ENCODE measurements around the gene TULP4.

The TULP4 gene

GRCh38 chr6:158544428-158544827 lies 232.2 kb downstream of the TULP4 start:
- H2AK5ac ChIP-seq (ENCODE audit: low read length) = no peak overlapping the region
- no peaks in the 10 kb centered on the region for H3K4me1 ChIP-seq (ENCODE audit: control insufficient read depth, low read depth, low read length)
- no peak overlapping the region for H3K23ac ChIP-seq (ENCODE audit: low read length)
- H3K79me2 ChIP-seq (ENCODE audit: control insufficient read depth, insufficient read depth, low read length) = no peaks in the 10 kb centered on the region
- H4K5ac ChIP-seq (ENCODE audit: low read length) = no peak overlapping the region
- no peak overlapping the region for H2BK5ac ChIP-seq (ENCODE audit: low read length)
- H3K27ac ChIP-seq (ENCODE audit: low read depth, low read length) = no peak overlapping the region
- no peak overlapping the region for H3K4ac ChIP-seq (ENCODE audit: low read depth, low read length)
- no peaks in the 10 kb centered on the region for H3K27me3 ChIP-seq (ENCODE audit: insufficient read depth, low read length, poor library complexity)
- no peak overlapping the region for H4K8ac ChIP-seq (ENCODE audit: low read depth, low read length)
- H3K79me1 ChIP-seq (ENCODE audit: low read length) = no peaks in the 10 kb centered on the region
- no peak overlapping the region for H3K18ac ChIP-seq (ENCODE audit: low read length)
- H3K4me3 ChIP-seq (ENCODE audit: low read length) = no peak overlapping the region
- no peak overlapping the region for H3K9ac ChIP-seq (ENCODE audit: low read length)
- no peak overlapping the region for H2BK120ac ChIP-seq (ENCODE audit: low read depth, low read length)
- H3K4me2 ChIP-seq (ENCODE audit: low read length) = no peak overlapping the region
- H3K56ac ChIP-seq (ENCODE audit: low read length) = no peak overlapping the region
- no peak overlapping the region for H2BK15ac ChIP-seq (replicated peaks; ENCODE audit: low read depth)
- WGBS (ENCODE audit: extremely low coverage, insufficient coverage, low lambda C conversion rate) = no CpG with 5 or more reads among the region's 12 CpGs
- no peak for DNase-seq
- H3K36me3 ChIP-seq (ENCODE audit: control insufficient read depth, insufficient read depth, low read length) = no peaks in the 10 kb centered on the region

DNA sequence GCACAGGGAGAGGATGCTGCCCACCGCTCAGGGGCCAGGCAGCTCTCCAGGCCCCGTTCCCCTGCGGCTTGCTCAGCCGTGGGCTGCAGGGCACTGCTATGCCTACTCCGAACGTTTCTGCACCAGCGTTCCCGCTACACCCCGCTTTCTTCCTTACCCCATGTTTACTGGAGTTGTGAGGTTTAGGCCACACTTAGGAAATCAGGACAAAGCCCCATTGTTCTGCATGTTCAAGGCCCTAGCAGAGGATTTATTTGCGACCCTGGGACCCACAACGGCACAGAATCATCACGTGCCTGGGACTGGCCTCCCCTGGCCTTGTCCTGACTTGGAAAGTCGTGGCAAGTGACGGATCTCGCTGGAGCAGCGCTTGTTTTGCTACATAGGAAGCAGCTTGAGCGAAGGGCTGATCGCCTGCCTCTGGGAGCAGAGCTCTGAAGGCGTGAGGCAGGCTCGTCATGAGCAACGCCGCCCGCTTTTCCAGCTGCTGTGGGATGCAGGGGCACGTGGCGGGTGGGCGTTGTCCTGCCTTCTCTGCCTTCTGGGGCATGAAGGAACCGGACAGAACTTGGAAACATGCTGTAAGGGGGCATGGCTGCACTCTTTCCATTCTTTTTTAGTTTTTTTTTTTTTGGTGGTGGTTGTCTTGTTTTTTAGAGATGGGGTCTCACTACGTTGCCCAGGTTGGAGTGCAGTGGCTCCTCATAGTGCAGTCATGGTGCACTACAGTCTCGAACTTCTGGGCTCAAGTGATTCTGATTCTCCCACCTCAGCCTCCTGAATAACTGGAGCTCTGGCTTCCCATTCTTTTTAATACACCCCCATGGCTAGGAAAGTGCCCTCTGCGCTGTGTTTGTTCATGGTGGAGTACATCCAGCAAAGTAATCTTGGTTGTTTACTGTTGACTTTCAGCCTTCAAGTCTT lies 233.0 kb downstream of the TULP4 start:
- H3K4me2 ChIP-seq (ENCODE audit: low read length) = no peak overlapping the region
- no peaks in the 10 kb centered on the region for H3K79me2 ChIP-seq (ENCODE audit: control insufficient read depth, insufficient read depth, low read length)
- H3K36me3 ChIP-seq (ENCODE audit: control insufficient read depth, insufficient read depth, low read length) = no peaks in the 10 kb centered on the region
- H3K79me1 ChIP-seq (ENCODE audit: low read length) = no peaks in the 10 kb centered on the region
- no peak overlapping the region for H3K9ac ChIP-seq (ENCODE audit: low read length)
- H3K56ac ChIP-seq (ENCODE audit: low read length) = no peak overlapping the region
- no peak overlapping the region for H3K4me3 ChIP-seq (ENCODE audit: low read length)
- DNase-seq = no peak
- H3K18ac ChIP-seq (ENCODE audit: low read length) = no peak overlapping the region
- no peaks in the 10 kb centered on the region for H3K27me3 ChIP-seq (ENCODE audit: insufficient read depth, low read length, poor library complexity)
- H4K8ac ChIP-seq (ENCODE audit: low read depth, low read length) = no peak overlapping the region
- no peaks in the 10 kb centered on the region for H3K4me1 ChIP-seq (ENCODE audit: control insufficient read depth, low read depth, low read length)
- H2BK15ac ChIP-seq (replicated peaks; ENCODE audit: low read depth) = no peak overlapping the region
- H2BK120ac ChIP-seq (ENCODE audit: low read depth, low read length) = no peak overlapping the region
- no peak overlapping the region for H3K23ac ChIP-seq (ENCODE audit: low read length)
- H3K4ac ChIP-seq (ENCODE audit: low read depth, low read length) = no peak overlapping the region
- no peak overlapping the region for H3K27ac ChIP-seq (ENCODE audit: low read depth, low read length)
- H2AK5ac ChIP-seq (ENCODE audit: low read length) = no peak overlapping the region
- no CpG with 5 or more reads among the region's 30 CpGs for WGBS (ENCODE audit: extremely low coverage, insufficient coverage, low lambda C conversion rate)
- no peak overlapping the region for H2BK5ac ChIP-seq (ENCODE audit: low read length)
- no peak overlapping the region for H4K5ac ChIP-seq (ENCODE audit: low read length)

GRCh38 chr6:158548418-158549161 lies 236.3 kb downstream of the TULP4 start:
- Histone ChIP-seq H3K4me2 (ENCODE audit: low read length) (no peak overlapping the region), H3K56ac (ENCODE audit: low read length) (no peak overlapping the region), H3K23ac (ENCODE audit: low read length) (no peak overlapping the region), H4K8ac (ENCODE audit: low read depth, low read length) (no peak overlapping the region), H3K4ac (ENCODE audit: low read depth, low read length) (no peak overlapping the region), H2BK5ac (ENCODE audit: low read length) (no peak overlapping the region), H3K18ac (ENCODE audit: low read length) (no peak overlapping the region), H3K79me2 (ENCODE audit: control insufficient read depth, insufficient read depth, low read length) (no peaks in the 10 kb centered on the region), H3K27ac (ENCODE audit: low read depth, low read length) (no peak overlapping the region), H3K27me3 (ENCODE audit: insufficient read depth, low read length, poor library complexity) (no peaks in the 10 kb centered on the region), H2AK5ac (ENCODE audit: low read length) (no peak overlapping the region), H3K9ac (ENCODE audit: low read length) (no peak overlapping the region), H2BK120ac (ENCODE audit: low read depth, low read length) (no peak overlapping the region), H3K36me3 (ENCODE audit: control insufficient read depth, insufficient read depth, low read length) (no peaks in the 10 kb centered on the region), H3K4me3 (ENCODE audit: low read length) (no peak overlapping the region), H2BK15ac (replicated peaks; ENCODE audit: low read depth) (no peak overlapping the region), H3K79me1 (ENCODE audit: low read length) (no peaks in the 10 kb centered on the region), H4K5ac (ENCODE audit: low read length) (no peak overlapping the region), H3K4me1 (ENCODE audit: control insufficient read depth, low read depth, low read length) (no peaks in the 10 kb centered on the region)
- no CpG with 5 or more reads among the region's 9 CpGs for WGBS (ENCODE audit: extremely low coverage, insufficient coverage, low lambda C conversion rate)
- DNase-seq = no peak

GRCh38 chr6:158552055-158552795 lies 240.0 kb downstream of the TULP4 start:
- Histone ChIP-seq H3K4me1 (ENCODE audit: control insufficient read depth, low read depth, low read length) (no peaks in the 10 kb centered on the region), H2AK5ac (ENCODE audit: low read length) (no peak overlapping the region), H2BK15ac (replicated peaks; ENCODE audit: low read depth) (no peak overlapping the region), H3K79me2 (ENCODE audit: control insufficient read depth, insufficient read depth, low read length) (no peaks in the 10 kb centered on the region), H4K5ac (ENCODE audit: low read length) (no peak overlapping the region), H3K4me3 (ENCODE audit: low read length) (no peak overlapping the region), H3K23ac (ENCODE audit: low read length) (no peak overlapping the region), H3K79me1 (ENCODE audit: low read length) (no peaks in the 10 kb centered on the region), H3K9ac (ENCODE audit: low read length) (no peak overlapping the region), H3K4ac (ENCODE audit: low read depth, low read length) (no peak overlapping the region), H2BK5ac (ENCODE audit: low read length) (no peak overlapping the region), H3K56ac (ENCODE audit: low read length) (no peak overlapping the region), H3K27ac (ENCODE audit: low read depth, low read length) (peak overlapping the region; percentile 31), H3K4me2 (ENCODE audit: low read length) (no peak overlapping the region), H3K18ac (ENCODE audit: low read length) (no peak overlapping the region), H2BK120ac (ENCODE audit: low read depth, low read length) (no peak overlapping the region), H3K36me3 (ENCODE audit: control insufficient read depth, insufficient read depth, low read length) (no peaks in the 10 kb centered on the region), H3K27me3 (ENCODE audit: insufficient read depth, low read length, poor library complexity) (no peaks in the 10 kb centered on the region), H4K8ac (ENCODE audit: low read depth, low read length) (no peak overlapping the region)
- no CpG with 5 or more reads among the region's 6 CpGs for whole genome bisulfite sequencing (ENCODE audit: extremely low coverage, insufficient coverage, low lambda C conversion rate)
- DNase-seq = peak; percentile 82

- no peak overlapping the region for H3K23ac ChIP-seq (ENCODE audit: low read length)
- H3K4me2 ChIP-seq (ENCODE audit: low read length) = no peak overlapping the region
- H3K36me3 ChIP-seq (ENCODE audit: control insufficient read depth, insufficient read depth, low read length) = no peaks in the 10 kb centered on the region
- no peak overlapping the region for H3K9ac ChIP-seq (ENCODE audit: low read length)
- H3K56ac ChIP-seq (ENCODE audit: low read length) = peak overlapping the region; percentile 51
- H2AK5ac ChIP-seq (ENCODE audit: low read length) = no peak overlapping the region
- H2BK120ac ChIP-seq (ENCODE audit: low read depth, low read length) = no peak overlapping the region
- H3K4ac ChIP-seq (ENCODE audit: low read depth, low read length) = no peak overlapping the region
- no peaks in the 10 kb centered on the region for H3K27me3 ChIP-seq (ENCODE audit: insufficient read depth, low read length, poor library complexity)
- H3K79me2 ChIP-seq (ENCODE audit: control insufficient read depth, insufficient read depth, low read length) = no peaks in the 10 kb centered on the region
- H3K79me1 ChIP-seq (ENCODE audit: low read length) = no peaks in the 10 kb centered on the region
- no peak overlapping the region for H3K18ac ChIP-seq (ENCODE audit: low read length)
- H4K8ac ChIP-seq (ENCODE audit: low read depth, low read length) = peak overlapping the region; percentile 76
- WGBS (ENCODE audit: extremely low coverage, insufficient coverage, low lambda C conversion rate) = no CpG with 5 or more reads among the region's 5 CpGs
- no peak overlapping the region for H3K4me3 ChIP-seq (ENCODE audit: low read length)
- no peak overlapping the region for H4K5ac ChIP-seq (ENCODE audit: low read length)
- no peak for DNase-seq
- H2BK5ac ChIP-seq (ENCODE audit: low read length) = peak overlapping the region; percentile 9
- H3K27ac ChIP-seq (ENCODE audit: low read depth, low read length) = peak overlapping the region; percentile 25
- no peaks in the 10 kb centered on the region for H3K4me1 ChIP-seq (ENCODE audit: control insufficient read depth, low read depth, low read length)
- no peak overlapping the region for H2BK15ac ChIP-seq (replicated peaks; ENCODE audit: low read depth)
These were observed 240.5 kb downstream of the TULP4 start for GRCh38 chr6:158552796-158553138.
